GM12878 (cell line): Measurements from ENCODE around the gene LAMA2. TPM values are rescaled to one million over a fixed set of nuclear protein-coding genes. Genes with fewer than 3 reads are reported as not detected.

ENCODE experiments used
- ATAC-seq: fragments of 200-7000 bp; cut with Tn5 transposase; 3 replicates; pipeline ENCODE4 v1.9.1; 2020; ENCODE audit warnings: mild to moderate bottlenecking, moderate library complexity
- BruUV-seq: library from RNA; stranded (reverse); fragments of 400-500 nt; replicated peaks from 2 replicates; lab custom pipeline; 2021; lab: Mats Ljungman, UMichigan
- CTCF ChIA-PET: fragments of 300-600 bp; sonication (Branson Sonifier 250); formaldehyde crosslinking; extraction: SDS; loops from one replicate; lab custom pipeline; 2021; ENCODE audit warnings: inconsistent platforms; lab: Yijun Ruan, JAX
- POLR2A ChIA-PET: fragments of 350-600 bp; formaldehyde crosslinking; extraction: SDS; loops from one replicate; lab custom pipeline; 2021; ENCODE audit warnings: inconsistent platforms; lab: Charles Lee
- RAD21 ChIA-PET: fragments of 300-600 bp; sonication (Branson Sonifier 250); formaldehyde crosslinking; loops from one replicate; lab custom pipeline; 2023; ENCODE audit warnings: antibody characterized with exemption; ENCODE audit not compliant: unreplicated experiment; lab: Charles Lee
- SMC1A ChIA-PET: fragments of 300-600 bp; sonication (Branson Sonifier 250); formaldehyde crosslinking; loops from one replicate; lab custom pipeline; 2023; ENCODE audit not compliant: unreplicated experiment, uncharacterized antibody; lab: Charles Lee
- DNase-seq: peaks from one replicate; pipeline ENCODE4 v3.0.0-alpha.2; 2011; ENCODE audit warnings: low read depth, low spot score
- FAIRE-seq: peaks from 3 replicates; lab custom pipeline; 2011; peaks lifted over from hg19 to GRCh38; lab: Jason Lieb, UNC
- H2AFZ ChIP-seq: 2 replicates; pipeline ENCODE4 v1.6.0; 2011; ENCODE audit warnings: low read depth, low read length, control low read depth; ENCODE audit not compliant: control insufficient read depth
- H3K27ac ChIP-seq: 2 replicates; pipeline ENCODE4 v1.5.1; 2011; ENCODE audit warnings: control low read depth; ENCODE audit not compliant: control insufficient read depth, insufficient read depth
- H3K27me3 ChIP-seq, 2 experiments: replicated peaks in 1 of 2; 2 replicates each; pipeline versions ENCODE4 v1.6.0 to v1.6.1; 2011; ENCODE audit warnings: low read length in 1 of 2; ENCODE audit not compliant: control insufficient read depth in 2 of 2, insufficient read depth in 2 of 2
- H3K36me3 ChIP-seq, 2 experiments: 2 replicates each; pipeline ENCODE4 v1.5.1; 2011; ENCODE audit warnings: low read length in 1 of 2; ENCODE audit not compliant: control insufficient read depth in 2 of 2, insufficient read depth in 2 of 2
- H3K4me1 ChIP-seq: 2 replicates; pipeline ENCODE4 v1.6.1; 2011; ENCODE audit warnings: mild to moderate bottlenecking, low read length, moderate library complexity, mixed read lengths; ENCODE audit not compliant: control insufficient read depth, insufficient read depth
- H3K4me2 ChIP-seq: 2 replicates; pipeline ENCODE4 v1.6.0; 2011; ENCODE audit warnings: control low read depth; ENCODE audit not compliant: control insufficient read depth, insufficient read depth
- H3K4me3 ChIP-seq: fragments of 200-600 bp; sonication (generic); 2 replicates; pipeline ENCODE4 v1.5.1; 2016
- H3K79me2 ChIP-seq: 2 replicates; pipeline ENCODE4 v1.6.0; 2011; ENCODE audit warnings: low read length; ENCODE audit not compliant: control insufficient read depth, insufficient read depth
- H3K9ac ChIP-seq: 2 replicates; pipeline ENCODE4 v1.8.0; 2011; ENCODE audit warnings: low read length, control low read depth, mixed read lengths; ENCODE audit not compliant: control insufficient read depth, insufficient read depth
- H3K9me3 ChIP-seq: replicated peaks from 3 replicates; pipeline ENCODE4 v1.5.1; 2011; ENCODE audit warnings: mild to moderate bottlenecking, low read length; ENCODE audit not compliant: control insufficient read depth, insufficient read depth
- H4K20me1 ChIP-seq: 2 replicates; pipeline ENCODE4 v1.6.0; 2011; ENCODE audit not compliant: control insufficient read depth, insufficient read depth
- BMI1 ChIP-seq: fragments of 450-650 bp; IDR thresholded peaks from 2 replicates; pipeline ENCODE4 v1.6.1; 2016; ENCODE audit warnings: mild to moderate bottlenecking, moderate library complexity, borderline replicate concordance
- CEBPZ ChIP-seq: fragments of 150-350 bp; IDR thresholded peaks from 2 replicates; pipeline ENCODE4 v1.6.1; 2016; ENCODE audit warnings: low read depth, low read length
- FOXK2 ChIP-seq: fragments of 450-650 bp; IDR thresholded peaks from 2 replicates; pipeline ENCODE4 v1.6.1; 2017; ENCODE audit warnings: mild to moderate bottlenecking, moderate library complexity
- KAT2A ChIP-seq: conservative IDR thresholded peaks from 2 replicates; pipeline ENCODE4 v1.6.1; 2011; ENCODE audit warnings: low read depth, low read length; ENCODE audit not compliant: control insufficient read depth
- MEF2B ChIP-seq: fragments of 450-650 bp; IDR thresholded peaks from 2 replicates; pipeline ENCODE4 v1.6.1; 2018; ENCODE audit warnings: mild to moderate bottlenecking, moderate library complexity; ENCODE audit not compliant: partially characterized antibody, poor library complexity, severe bottlenecking
- MLLT1 ChIP-seq: fragments of 450-650 bp; IDR thresholded peaks from 2 replicates; pipeline ENCODE4 v1.6.1; 2016; ENCODE audit warnings: mild to moderate bottlenecking
- MXI1 ChIP-seq: fragments of 150-350 bp; IDR thresholded peaks from 2 replicates; pipeline ENCODE4 v1.6.1; 2011; ENCODE audit warnings: low read depth, mild to moderate bottlenecking, inconsistent platforms, low read length, improper control_type of control experiment
- PML ChIP-seq: IDR thresholded peaks from 2 replicates; pipeline ENCODE4 v1.6.1; 2012; ENCODE audit warnings: low read length, inconsistent platforms
- SREBF2 ChIP-seq: IDR thresholded peaks from 2 replicates; pipeline ENCODE4 v1.6.1; 2012; ENCODE audit warnings: mild to moderate bottlenecking, low read length
- TAF1 ChIP-seq: IDR thresholded peaks from 2 replicates; pipeline ENCODE4 v1.6.1; 2011; ENCODE audit warnings: mild to moderate bottlenecking, low read depth, low read length, borderline replicate concordance
- TCF12 ChIP-seq: IDR thresholded peaks from 2 replicates; pipeline ENCODE4 v1.6.1; 2011; ENCODE audit warnings: low read depth, mild to moderate bottlenecking, low read length
- TCF3 ChIP-seq: IDR thresholded peaks from 2 replicates; pipeline ENCODE4 v1.6.1; 2012; ENCODE audit warnings: low read depth, mild to moderate bottlenecking, low read length, borderline replicate concordance; ENCODE audit not compliant: insufficient read depth
- ZBTB40 ChIP-seq: fragments of 450-650 bp; IDR thresholded peaks from 2 replicates; pipeline ENCODE4 v1.6.1; 2016; ENCODE audit warnings: mild to moderate bottlenecking, moderate library complexity, borderline replicate concordance
- ZNF274 ChIP-seq: IDR thresholded peaks from one replicate; pipeline ENCODE4 v1.8.0; 2011; ENCODE audit not compliant: insufficient read length, insufficient read depth
- WGBS: methylation state at CpG from one replicate; pipeline ENCODE4 v1.1.6; 2016; ENCODE audit warnings: low lambda C conversion rate; ENCODE audit not compliant: insufficient replicate concordance, insufficient coverage; ENCODE audit errors: missing lambda C conversion rate; 5-methylcytosine and 5-hydroxymethylcytosine counted together
- in situ Hi-C: fragments of 300-500 bp; cut with MboI; formaldehyde crosslinking; loops from 9 replicates; pipeline ENCODE4 v1.14.3; 2018; ENCODE audit warnings: mixed read lengths
- intact Hi-C: fragments of 100-400 bp; cut with micrococcal nuclease; formaldehyde crosslinking; loops from one replicate; pipeline ENCODE4 v1.14.2; 2022; ENCODE audit not compliant: unreplicated experiment
- polyA plus RNA-seq, 11 experiments: library from polyadenylated mRNA; depleted of rRNA in 4 of 11; unstranded in 6 of 11; stranded (reverse) in 5 of 11; fragments of >200 nt; fragmentation: Nextera tagmentation in 4 of 11; fragmentation: Illumina TruSeq in 1 of 11; extraction: Ambion mirVana in 4 of 11; extraction: Trizol in 1 of 11; gene quantifications; 1 replicate in 1 of 11; 2 replicates in 10 of 11; pipeline versions ENCODE4 v1.2.1 to v1.2.3, GENCODE V29; 2011 to 2016; ENCODE audit warnings: inconsistent platforms in 2 of 11, missing spikeins in 2 of 11, low read depth in 1 of 11
- total RNA-seq, 4 experiments: library from RNA; depleted of rRNA in 3 of 4; stranded (reverse); fragments of >200 nt in 3 of 4; fragmentation: Illumina TruSeq in 1 of 4; extraction: Trizol in 1 of 4; gene quantifications; 2 replicates each; pipeline versions ENCODE4 v1.2.1 to v1.2.3, GENCODE V29; 2013 to 2021

The LAMA2 gene
- total and polyA plus RNA-seq, 10 of the 15 experiments (the other 5 are each of a cell fraction or from before 2014, with no cell fraction given): 0.04 to 2.0 (median 0.37) TPM; not detected in 1

- no peak for DNase-seq
- no peak overlapping the region for H3K27ac ChIP-seq
- intact Hi-C loops (no loop called here), in situ Hi-C loops (no loop called here)
- ChIA-PET CTCF (interaction anchor here (0.9 to 2.4 kb wide), 7 partner anchors 13 to 465 kb away, joined by 3 to 14 read pairs (median 4); no protein-coding TSS in a partner anchor), SMC1A (interaction anchor here (0.8 to 1.8 kb wide), 6 partner anchors 12 to 251 kb away, joined by 3 to 5 read pairs (median 4); no protein-coding TSS in a partner anchor), RAD21 (interaction anchor here (1.5 kb wide), 1 partner anchor 16 kb away, joined by 4 read pairs; no protein-coding TSS in a partner anchor), POLR2A (no interaction called here)
- H3K4me3 ChIP-seq: no peak overlapping the region
- H3K36me3 ChIP-seq: no peaks in the 10 kb centered on the region
- no peak overlapping the region for H3K4me2 ChIP-seq
- no peak for FAIRE-seq
- H3K27me3 ChIP-seq: no peaks in the 10 kb centered on the region
- no peaks in the 10 kb centered on the region for H3K9me3 ChIP-seq
- H2AFZ ChIP-seq: no peak overlapping the region
- H3K79me2 ChIP-seq: no peaks in the 10 kb centered on the region
- no TSS peak for BruUV-seq
- ATAC-seq: no peak
- H3K4me1 ChIP-seq: no peaks in the 10 kb centered on the region
- no peak overlapping the region for H3K9ac ChIP-seq
- WGBS: 68% methylated on average over 1 of the region's 1 CpG
- H4K20me1 ChIP-seq: no peaks in the 10 kb centered on the region
- TF ChIP-seq TCF3: no peak
- no peak for TF ChIP-seq SREBF2
- no peak for TF ChIP-seq BMI1
- TF ChIP-seq MXI1: no peak
- no peak for TF ChIP-seq TCF12
- TF ChIP-seq MEF2B: no peak
- no peak for TF ChIP-seq ZNF274
- TF ChIP-seq PML: no peak
- no peak for TF ChIP-seq KAT2A
- TF ChIP-seq FOXK2: no peak
- no peak for TF ChIP-seq MLLT1
- TF ChIP-seq TAF1: no peak
- no peak for TF ChIP-seq ZBTB40
- no peak for TF ChIP-seq CEBPZ
These were observed 633.8 kb downstream of the LAMA2 start for GRCh38 chr6:129516787-129517186.
